Cardiac muscle cell (in vitro differentiated cells and primary cell): ENCODE results near the gene CFI. TPM values are rescaled to one million over a fixed set of nuclear protein-coding genes. Genes with fewer than 3 reads are reported as not detected.
A peak's percentile ranks its signal among the peaks of the same experiment; 100 is the strongest.

Experiments used
- DNase-seq, 2 donors: peaks; one replicate each; pipeline versions ENCODE4 v3.0.0 to v3.0.0-alpha.2; 2010 to 2017; ENCODE audit warnings: low read depth in 1 of 2, low spot score in 1 of 2
- H3K27ac ChIP-seq: fragments of 200-600 bp; sonication (generic); 2 replicates; pipeline ENCODE4 v1.5.1; 2016
- H3K27me3 ChIP-seq: fragments of 200-600 bp; sonication (generic); 2 replicates; pipeline ENCODE4 v1.6.0; 2016; ENCODE audit warnings: control low read depth
- H3K36me3 ChIP-seq: fragments of 200-600 bp; sonication (generic); 2 replicates; pipeline ENCODE4 v1.5.1; 2016; ENCODE audit warnings: control low read depth
- H3K4me1 ChIP-seq: fragments of 200-600 bp; sonication (generic); 2 replicates; pipeline ENCODE4 v1.8.1; 2017; ENCODE audit warnings: low read depth, mild to moderate bottlenecking, mixed run types
- H3K4me3 ChIP-seq: fragments of 200-600 bp; sonication (generic); 2 replicates; pipeline ENCODE4 v1.5.1; 2016; ENCODE audit warnings: mild to moderate bottlenecking
- H3K9me3 ChIP-seq: fragments of 200-600 bp; sonication (generic); 2 replicates; pipeline ENCODE4 v1.5.1; 2017; ENCODE audit warnings: low read depth, mild to moderate bottlenecking, control low read depth
- polyA plus RNA-seq: library from polyadenylated mRNA; unstranded; fragments of >200 nt; fragmentation: Nextera tagmentation; extraction: Ambion mirVana; gene quantifications from 2 replicates; pipeline ENCODE4 v1.2.1, GENCODE V29; 2016
- total RNA-seq: library from RNA; depleted of rRNA; stranded (reverse); fragments of >200 nt; gene quantifications from 2 replicates; pipeline ENCODE4 v1.2.3, GENCODE V29; 2016
- TF ChIP-seq, protein P1 (sequence below): IDR thresholded peaks from 2 replicates; pipeline ENCODE4 v1.5.1; 2012; ENCODE audit warnings: low read depth, mild to moderate bottlenecking, low read length

The CFI gene
- total and polyA plus RNA-seq, 2 experiments from 2014 or later, result 2.1 to 5.2 TPM

DNA sequence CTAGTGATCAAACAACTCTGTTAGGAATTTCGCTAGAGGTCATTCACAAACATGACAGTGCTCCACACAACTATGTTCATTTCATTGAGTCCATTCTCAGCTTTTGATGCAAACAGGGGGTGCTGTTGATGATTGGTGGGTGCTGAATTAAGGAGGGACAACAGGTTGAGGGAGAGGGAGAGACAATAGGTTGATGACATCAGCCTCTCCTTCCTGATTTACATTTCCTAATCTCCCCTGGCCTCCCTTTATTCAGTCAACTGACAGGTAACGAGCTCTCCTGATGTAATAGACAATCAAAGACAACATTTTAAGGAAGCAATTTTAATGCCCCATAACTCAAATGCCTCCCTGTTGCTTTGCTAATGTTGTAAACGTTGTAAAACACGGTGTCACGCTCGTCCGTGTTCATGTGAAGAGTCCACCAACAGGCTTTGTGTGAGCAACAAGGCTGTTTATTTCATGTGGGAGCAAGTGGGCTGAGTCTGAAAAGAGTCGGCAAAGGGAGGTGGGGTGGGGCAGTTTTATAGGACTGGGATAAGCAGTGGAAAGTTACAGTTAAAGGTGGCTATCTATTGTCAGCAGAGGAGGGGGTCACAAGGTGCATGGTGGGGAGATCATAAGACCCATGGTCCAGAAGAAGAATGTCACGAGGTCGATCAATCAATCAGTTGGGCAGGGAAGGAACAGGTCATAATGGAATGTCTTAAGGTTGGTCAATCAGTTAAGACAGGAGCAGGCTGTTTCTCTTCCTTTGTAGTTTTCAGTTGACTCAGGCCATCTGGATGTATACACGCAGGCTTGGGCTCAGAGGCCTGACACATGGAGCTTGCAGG, 9.0 kb upstream of the CFI start:
- Histone ChIP-seq H3K4me1 (no peaks in the 10 kb centered on the region), H3K27ac (no peak overlapping the region), H3K27me3 (no peaks in the 10 kb centered on the region), H3K9me3 (no peaks in the 10 kb centered on the region), H3K36me3 (no peaks in the 10 kb centered on the region), H3K4me3 (no peak overlapping the region)
- TF ChIP-seq, protein P1, sequence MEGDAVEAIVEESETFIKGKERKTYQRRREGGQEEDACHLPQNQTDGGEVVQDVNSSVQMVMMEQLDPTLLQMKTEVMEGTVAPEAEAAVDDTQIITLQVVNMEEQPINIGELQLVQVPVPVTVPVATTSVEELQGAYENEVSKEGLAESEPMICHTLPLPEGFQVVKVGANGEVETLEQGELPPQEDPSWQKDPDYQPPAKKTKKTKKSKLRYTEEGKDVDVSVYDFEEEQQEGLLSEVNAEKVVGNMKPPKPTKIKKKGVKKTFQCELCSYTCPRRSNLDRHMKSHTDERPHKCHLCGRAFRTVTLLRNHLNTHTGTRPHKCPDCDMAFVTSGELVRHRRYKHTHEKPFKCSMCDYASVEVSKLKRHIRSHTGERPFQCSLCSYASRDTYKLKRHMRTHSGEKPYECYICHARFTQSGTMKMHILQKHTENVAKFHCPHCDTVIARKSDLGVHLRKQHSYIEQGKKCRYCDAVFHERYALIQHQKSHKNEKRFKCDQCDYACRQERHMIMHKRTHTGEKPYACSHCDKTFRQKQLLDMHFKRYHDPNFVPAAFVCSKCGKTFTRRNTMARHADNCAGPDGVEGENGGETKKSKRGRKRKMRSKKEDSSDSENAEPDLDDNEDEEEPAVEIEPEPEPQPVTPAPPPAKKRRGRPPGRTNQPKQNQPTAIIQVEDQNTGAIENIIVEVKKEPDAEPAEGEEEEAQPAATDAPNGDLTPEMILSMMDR, result no peak
- no peak for DNase-seq

DNA sequence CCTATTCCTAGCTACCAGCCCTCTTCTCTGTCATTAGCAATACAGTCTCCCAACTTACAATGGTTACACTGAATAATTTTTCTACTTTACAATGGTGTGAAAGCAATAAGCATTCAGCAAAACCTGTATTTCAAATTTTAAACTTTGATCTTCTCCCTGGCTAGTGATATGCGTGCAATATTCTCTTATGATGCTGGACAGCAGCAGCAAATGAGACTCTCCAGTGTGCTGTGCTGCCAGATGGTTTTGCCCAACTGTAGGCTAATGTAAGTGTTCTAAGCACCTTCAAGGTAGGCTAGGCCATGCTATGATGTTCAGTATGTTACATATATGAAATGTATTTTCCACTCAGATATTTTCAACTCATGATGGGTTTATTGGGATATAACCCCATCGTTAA, 7.9 kb upstream of the CFI start:
- TF ChIP-seq, protein P1, result no peak

DNA sequence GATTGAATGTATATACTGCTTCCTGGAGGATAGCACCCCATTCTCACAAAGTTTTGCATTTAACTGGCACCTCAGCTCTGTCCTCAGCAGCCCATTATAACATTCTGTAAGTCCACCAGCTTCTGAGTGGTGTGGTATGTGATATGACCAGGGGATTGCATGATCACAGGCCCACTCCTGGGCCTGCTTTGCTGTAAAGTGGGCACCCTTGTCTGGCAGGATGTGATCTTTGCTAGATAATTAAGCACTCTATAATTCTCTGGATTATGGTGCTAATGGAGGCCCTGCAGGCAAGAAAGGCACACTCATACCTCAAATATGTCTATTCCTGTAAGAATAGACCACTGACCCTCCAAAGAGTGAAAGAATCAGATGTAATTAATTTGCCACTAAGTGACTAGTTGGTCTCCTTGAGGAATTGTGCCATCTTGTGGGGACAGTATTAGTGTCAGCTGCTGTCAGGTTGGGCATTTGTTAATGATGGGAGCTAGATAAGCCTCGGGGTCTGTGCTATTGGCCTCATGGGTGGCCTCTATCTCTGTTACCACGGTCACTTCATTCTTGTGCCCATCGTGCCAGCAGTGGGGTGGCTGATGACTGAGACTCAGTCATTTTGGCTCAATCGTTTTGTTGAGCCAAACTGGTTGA, 2.2 kb upstream of the CFI start:
- H3K27me3 ChIP-seq, result no peaks in the 10 kb centered on the region
- no peak overlapping the region for H3K4me3 ChIP-seq
- no peaks in the 10 kb centered on the region for H3K36me3 ChIP-seq
- H3K4me1 ChIP-seq, result no peaks in the 10 kb centered on the region
- H3K9me3 ChIP-seq, result no peaks in the 10 kb centered on the region
- DNase-seq, result peak; percentile 23 to 68
- TF ChIP-seq, protein P1, result peak; percentile 31
- no peak overlapping the region for H3K27ac ChIP-seq

More for the DNA sequence above, 7.9 kb upstream of the CFI start:
- no peaks in the 10 kb centered on the region for H3K9me3 ChIP-seq
- no peaks in the 10 kb centered on the region for H3K4me1 ChIP-seq
- H3K36me3 ChIP-seq, result no peaks in the 10 kb centered on the region
- no peak for DNase-seq
- no peak overlapping the region for H3K4me3 ChIP-seq
- H3K27me3 ChIP-seq, result no peaks in the 10 kb centered on the region
- H3K27ac ChIP-seq, result no peak overlapping the region

DNA sequence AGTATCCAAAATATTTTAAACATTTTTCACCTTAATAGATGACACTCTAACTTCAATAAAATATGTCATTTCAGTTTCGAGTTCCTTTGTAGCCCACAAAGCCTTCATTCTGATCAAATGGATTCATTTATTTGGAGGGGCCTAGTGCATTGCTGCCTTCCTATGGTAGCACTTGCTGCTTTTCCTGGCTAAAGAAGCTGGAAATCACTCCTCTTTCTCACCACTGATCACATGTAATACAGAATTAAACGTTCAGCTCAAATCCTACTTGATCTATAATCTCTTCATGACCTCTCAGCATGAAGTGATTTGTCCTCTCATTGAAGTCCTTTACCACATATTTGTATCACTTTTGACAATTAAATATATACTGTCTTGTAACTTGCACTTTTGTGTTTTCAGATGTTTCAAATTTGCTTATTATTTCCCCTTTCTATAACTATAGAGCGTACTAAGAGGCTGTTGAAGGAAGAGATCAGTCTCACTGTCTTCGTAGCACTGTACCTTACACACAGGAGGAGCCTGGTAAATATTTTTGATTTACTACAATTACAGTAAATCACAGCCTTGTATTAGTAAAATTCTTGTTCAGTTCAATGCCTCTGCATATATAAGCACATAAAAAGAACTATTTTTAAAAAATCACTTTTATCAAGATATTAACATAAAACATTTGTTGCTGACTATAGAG, 555 bp downstream of the CFI start:
- no peaks in the 10 kb centered on the region for H3K4me1 ChIP-seq
- no peaks in the 10 kb centered on the region for H3K9me3 ChIP-seq
- H3K27ac ChIP-seq, result no peak overlapping the region
- DNase-seq, result peak in 1 of 2 donors; percentile 14
- H3K36me3 ChIP-seq, result no peaks in the 10 kb centered on the region
- TF ChIP-seq, protein P1, result no peak
- no peaks in the 10 kb centered on the region for H3K27me3 ChIP-seq
- no peak overlapping the region for H3K4me3 ChIP-seq

DNA sequence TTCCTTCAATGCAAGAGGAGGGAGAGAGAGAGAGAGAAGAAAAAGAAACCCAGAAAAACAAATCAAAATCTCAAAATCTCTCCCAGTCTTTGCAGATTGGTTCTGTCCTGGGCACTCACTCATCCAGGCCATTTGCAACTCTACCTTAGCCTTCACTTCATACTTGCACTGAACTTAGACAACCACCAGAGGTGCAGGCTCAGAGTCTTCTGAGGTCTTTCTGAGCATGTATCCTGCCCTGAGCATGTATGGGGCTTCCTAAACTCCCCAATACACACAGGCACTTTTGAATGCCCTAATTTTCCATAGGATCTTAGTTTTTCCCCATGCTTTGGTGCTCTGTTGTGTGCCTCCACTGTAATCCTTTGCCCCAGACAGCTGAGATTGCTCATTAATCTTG, 2.9 kb downstream of the CFI start:
- TF ChIP-seq, protein P1, result no peak
- H3K27me3 ChIP-seq, result no peaks in the 10 kb centered on the region

More for the DNA sequence above, 2.9 kb downstream of the CFI start:
- no peak for DNase-seq
- Histone ChIP-seq H3K9me3 (no peaks in the 10 kb centered on the region), H3K27ac (no peak overlapping the region), H3K4me1 (no peaks in the 10 kb centered on the region), H3K36me3 (no peaks in the 10 kb centered on the region), H3K4me3 (no peak overlapping the region)
